ENCODE results near the gene ANTXR2. TPM values are rescaled to one million over a fixed set of nuclear protein-coding genes. Genes with fewer than 3 reads are reported as not detected.
A peak's percentile ranks its signal among the peaks of the same experiment; 100 is the strongest.

ANTXR2 gene
- total RNA-seq, 1 donor from 2014 or later, result 48.9 TPM

DNA sequence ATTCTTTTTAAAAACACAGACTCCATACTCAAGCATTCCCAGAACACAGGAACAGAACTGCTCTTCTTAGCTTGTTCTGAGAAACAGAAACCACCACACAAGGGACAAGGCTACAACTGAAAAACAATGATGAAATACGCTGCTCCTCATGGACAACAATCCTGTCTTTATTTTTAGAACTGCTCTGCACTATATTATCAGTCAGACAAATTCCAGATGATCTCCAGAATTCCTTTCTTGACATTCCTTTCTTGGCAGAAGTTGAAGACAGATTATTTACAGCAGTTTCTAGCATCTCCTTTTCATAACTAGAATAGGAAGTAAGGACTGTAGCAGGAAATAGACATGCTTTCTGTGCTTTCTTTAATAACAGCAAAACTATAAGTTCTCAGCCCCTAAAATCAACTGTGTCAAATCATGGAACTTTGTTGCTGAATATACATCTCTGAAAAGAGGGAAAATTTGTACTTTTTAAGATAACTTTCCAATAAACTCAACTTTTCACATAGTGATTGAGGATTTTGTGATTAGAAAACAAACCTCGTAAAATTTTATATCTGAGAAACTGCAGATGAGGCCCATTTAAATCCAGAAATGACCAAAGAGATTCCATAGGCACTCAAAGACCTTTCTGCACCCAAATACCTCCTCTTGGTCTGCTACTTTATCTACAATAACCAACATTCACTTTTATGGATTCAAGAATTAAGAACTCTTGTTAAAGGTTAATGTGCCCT lies 35.9 kb downstream of the ANTXR2 start:
- DNase-seq (no peak), ATAC-seq (peak; percentile 97)
- intact Hi-C loops (cut with micrococcal nuclease), result no loop called here

DNA sequence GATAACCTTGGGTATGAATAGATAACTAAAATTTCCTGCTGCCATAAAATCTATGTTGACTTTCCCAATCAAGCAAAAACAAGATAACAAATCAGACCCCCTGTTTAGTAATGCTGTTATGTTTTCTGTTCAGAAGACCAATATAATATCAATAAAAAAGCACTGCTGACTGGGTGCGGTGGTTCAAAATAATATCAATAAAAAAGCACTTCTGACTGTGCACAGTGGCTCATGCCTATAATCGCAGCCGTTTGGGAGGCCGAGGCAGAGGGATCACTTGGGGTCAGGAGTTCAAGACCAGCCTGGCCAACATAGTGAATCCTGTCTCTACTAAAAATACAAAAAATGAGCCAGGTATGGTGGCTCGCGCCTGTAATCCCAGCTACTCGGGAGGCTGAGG lies 36.7 kb downstream of the ANTXR2 start:
- DNase-seq, result no peak
- no peak for ATAC-seq
- intact Hi-C loops (cut with micrococcal nuclease), result no loop called here

- ATAC-seq (no peak), DNase-seq (no peak)
- intact Hi-C loops (cut with micrococcal nuclease), result no loop called here
These were observed 37.7 kb downstream of the ANTXR2 start for GRCh38 chr4:80035336-80035735.

GRCh38 chr4:80033581-80033980 lies 39.4 kb downstream of the ANTXR2 start:
- no peak for DNase-seq
- no peak for ATAC-seq
- intact Hi-C loops (cut with micrococcal nuclease), result no loop called here

GRCh38 chr4:80029364-80029763 lies 43.7 kb downstream of the ANTXR2 start:
- intact Hi-C loops (cut with micrococcal nuclease), result no loop called here
- ATAC-seq (no peak), DNase-seq (no peak)

GRCh38 chr4:80027611-80028010 lies 45.4 kb downstream of the ANTXR2 start:
- intact Hi-C loops (cut with micrococcal nuclease), result no loop called here
- no peak for DNase-seq
- ATAC-seq, result no peak

- intact Hi-C loops (cut with micrococcal nuclease), result no loop called here
- ATAC-seq, result no peak
- no peak for DNase-seq
These were observed 46.9 kb downstream of the ANTXR2 start for GRCh38 chr4:80026100-80026499.

GRCh38 chr4:80024335-80024734 lies 48.7 kb downstream of the ANTXR2 start:
- intact Hi-C loops (cut with micrococcal nuclease), result no loop called here
- no peak for ATAC-seq
- DNase-seq, result no peak

DNA sequence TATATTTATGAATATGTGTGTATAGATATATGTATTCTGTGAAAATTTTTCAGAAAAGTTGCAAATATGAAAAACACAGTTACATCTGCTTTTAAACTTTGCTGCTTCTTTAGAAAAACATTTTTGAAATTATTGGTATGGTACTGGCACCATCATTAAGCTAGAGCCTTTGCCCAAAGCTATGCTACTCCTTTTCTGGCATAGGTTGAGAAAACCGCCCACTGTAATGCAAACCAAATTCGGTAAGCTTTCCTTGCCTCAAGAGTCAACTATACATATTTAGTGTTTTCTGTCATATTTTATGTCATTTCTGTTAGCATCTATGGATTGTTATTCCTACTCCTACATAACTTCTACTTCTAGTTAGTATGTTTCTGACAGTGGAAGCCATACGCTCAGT lies 50.7 kb downstream of the ANTXR2 start:
- DNase-seq (no peak), ATAC-seq (no peak)
- intact Hi-C loops (cut with micrococcal nuclease), result no loop called here

DNA sequence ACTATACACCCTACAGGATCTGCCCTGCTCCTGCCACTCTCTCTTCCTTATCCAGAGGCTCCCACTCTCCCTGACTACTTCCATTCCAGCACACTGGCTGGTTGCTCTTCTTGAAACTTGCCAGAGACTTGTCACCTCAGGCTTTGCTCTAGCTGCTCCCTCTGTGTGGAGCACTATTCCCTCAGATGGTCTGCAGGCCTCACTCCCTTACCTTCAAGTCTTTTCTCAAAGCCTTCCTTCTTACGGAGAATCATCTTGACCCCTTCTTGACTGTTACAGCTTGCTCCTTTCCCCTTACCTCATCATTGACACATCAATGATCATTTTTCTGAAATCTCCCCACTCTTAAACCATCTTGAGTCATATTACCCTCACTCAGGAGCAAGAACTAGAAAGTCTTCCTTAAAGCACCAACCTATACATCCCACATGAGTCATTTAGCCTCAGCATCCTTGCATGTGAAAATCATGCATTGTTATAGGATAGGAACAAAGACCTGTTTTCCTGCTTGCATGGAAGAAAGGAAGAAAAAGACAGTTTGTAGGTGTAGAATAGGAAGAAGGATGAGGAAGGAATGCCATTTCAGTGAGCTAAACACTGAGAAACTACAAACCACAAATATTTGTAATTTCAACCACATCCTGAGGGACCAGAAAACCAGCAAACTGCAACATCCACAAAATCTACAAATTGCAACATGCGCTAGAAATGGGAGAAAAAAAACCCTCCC lies 55.7 kb downstream of the ANTXR2 start:
- intact Hi-C loops (cut with micrococcal nuclease), result no loop called here
- ATAC-seq (no peak), DNase-seq (no peak)

GRCh38 chr4:80016506-80016905 lies 56.5 kb downstream of the ANTXR2 start:
- ATAC-seq, result no peak
- DNase-seq, result no peak
- intact Hi-C loops (cut with micrococcal nuclease), result no loop called here

GRCh38 chr4:80015407-80016189 lies 57.4 kb downstream of the ANTXR2 start:
- DNase-seq, result no peak
- intact Hi-C loops (cut with micrococcal nuclease), result no loop called here
- no peak for ATAC-seq

DNA sequence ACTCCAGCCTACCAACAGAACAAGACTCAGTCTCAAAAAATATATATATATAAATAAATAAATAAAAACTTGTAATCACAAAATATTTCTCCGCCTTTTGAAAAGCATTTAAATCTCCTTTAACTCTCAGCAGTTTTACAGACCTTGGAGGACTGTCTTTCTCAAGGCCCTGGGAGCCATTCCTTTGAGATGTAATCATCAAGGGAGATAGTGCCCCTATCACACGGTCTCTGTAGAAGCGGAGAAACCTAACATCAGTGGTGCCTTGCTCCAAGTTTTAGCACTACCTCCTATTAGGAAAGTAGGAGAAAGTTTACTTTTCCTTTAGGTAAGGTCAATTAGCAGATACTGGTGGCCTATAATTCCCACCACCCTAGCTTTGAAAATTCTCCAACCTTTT lies 58.5 kb downstream of the ANTXR2 start:
- intact Hi-C loops (cut with micrococcal nuclease), result no loop called here
- no peak for DNase-seq
- no peak for ATAC-seq

DNA sequence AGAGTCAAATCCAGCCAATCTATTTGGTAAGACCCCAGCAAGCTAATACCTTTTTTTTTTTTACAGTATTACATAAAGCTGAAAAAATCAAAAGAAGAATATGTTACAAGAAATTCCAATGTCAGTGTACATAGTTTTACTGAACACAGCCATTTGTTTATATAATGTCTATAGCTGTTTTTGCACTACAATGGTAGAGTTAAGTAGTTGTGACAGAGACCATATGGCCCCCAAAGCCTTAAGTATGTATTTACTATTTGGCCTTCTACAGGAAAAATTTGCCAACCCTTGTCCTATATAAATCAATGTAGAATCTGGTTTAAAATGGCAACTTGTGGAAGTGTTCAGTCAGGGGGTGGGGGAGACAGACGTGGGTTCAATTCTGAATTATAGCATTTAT lies 60.7 kb downstream of the ANTXR2 start:
- no peak for DNase-seq
- ATAC-seq, result no peak
- intact Hi-C loops (cut with micrococcal nuclease), result no loop called here

- DNase-seq (no peak), ATAC-seq (no peak)
- intact Hi-C loops (cut with micrococcal nuclease), result no loop called here
These were observed 61.3 kb downstream of the ANTXR2 start for GRCh38 chr4:80011636-80012236.

DNA sequence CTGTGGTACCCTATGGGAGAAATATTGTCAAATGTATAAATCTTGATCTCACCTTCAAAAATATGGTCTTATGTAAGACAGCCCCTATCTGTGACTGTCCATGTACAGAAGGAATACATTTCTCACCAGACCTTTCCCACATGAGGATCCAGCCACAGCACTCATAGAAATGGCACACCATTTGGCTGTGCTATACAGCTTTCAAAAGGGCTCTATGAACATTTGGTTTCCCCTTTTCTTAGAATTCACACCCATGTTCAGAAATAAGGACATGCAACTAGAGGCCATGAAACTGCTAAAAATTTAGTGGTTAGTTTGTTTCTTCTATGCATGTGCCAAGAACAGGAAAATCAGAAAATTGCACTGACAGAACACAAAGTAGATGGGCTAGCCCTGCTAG lies 62.7 kb downstream of the ANTXR2 start:
- ATAC-seq, result no peak
- intact Hi-C loops (cut with micrococcal nuclease), result no loop called here
- no peak for DNase-seq

DNA sequence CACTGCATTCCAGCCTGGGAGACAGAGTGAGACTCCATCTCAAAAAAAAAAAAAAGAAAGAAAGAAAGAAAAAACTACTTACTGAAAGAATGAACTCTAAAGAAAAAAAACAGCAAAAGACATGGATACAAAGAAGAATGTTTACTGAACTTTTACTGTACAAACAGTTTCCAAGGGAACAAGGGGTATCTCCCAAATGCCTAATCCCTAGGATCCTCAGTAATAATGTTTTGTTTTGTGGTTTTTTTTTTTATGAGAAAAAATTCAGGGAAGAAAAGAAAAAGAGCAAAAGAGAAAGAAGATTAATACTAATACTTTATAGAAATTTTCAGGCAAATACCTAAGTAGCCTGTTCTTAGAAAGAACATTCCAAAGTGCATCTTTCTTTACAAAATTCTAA lies 63.2 kb downstream of the ANTXR2 start:
- no peak for DNase-seq
- ATAC-seq, result no peak
- intact Hi-C loops (cut with micrococcal nuclease), result no loop called here

DNA sequence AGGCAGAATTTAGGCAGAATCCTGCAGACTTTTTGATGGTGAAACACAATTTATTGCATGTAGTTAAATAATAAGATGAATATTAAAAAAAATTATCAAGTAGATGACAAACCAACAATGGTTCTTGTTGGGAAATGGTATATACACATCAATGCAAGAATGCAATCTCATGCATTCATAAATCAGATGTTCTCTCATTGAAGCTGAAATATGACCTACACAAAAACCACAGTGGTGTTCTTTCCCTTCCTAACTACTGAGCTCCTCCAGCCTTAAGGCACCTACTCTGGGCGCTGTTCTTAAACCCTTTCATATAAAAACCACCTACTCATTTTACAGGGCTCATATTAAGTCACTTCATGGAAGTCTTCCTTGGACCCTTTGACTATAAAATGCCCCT lies 64.1 kb downstream of the ANTXR2 start:
- intact Hi-C loops (cut with micrococcal nuclease), result no loop called here
- DNase-seq (no peak), ATAC-seq (no peak)

DNA sequence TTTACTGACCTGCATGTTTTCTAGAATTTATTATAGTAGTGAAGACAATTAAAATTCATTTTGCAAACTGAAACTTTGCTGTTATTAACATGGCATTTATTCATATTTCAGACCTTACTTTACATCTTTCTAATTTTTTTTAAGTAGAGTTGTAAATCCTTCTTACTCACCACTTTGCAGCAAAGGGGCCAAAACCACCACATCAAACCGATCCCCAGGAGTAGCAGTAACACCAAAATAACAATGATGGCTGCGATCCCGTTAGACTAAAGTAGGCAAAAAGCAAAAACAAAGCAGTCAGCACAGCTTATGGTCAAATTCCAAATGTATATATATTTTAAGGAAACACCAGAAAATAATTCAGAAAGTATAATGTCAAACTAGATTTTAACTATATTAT lies 64.7 kb downstream of the ANTXR2 start:
- ATAC-seq (no peak), DNase-seq (no peak)
- intact Hi-C loops (cut with micrococcal nuclease), result no loop called here

GRCh38 chr4:80007745-80008149 lies 65.3 kb downstream of the ANTXR2 start:
- ATAC-seq, result no peak
- intact Hi-C loops (cut with micrococcal nuclease), result no loop called here
- DNase-seq, result no peak

All from left ventricle myocardium superior (tissue), 1 donor.